Astrocyte (in vitro differentiated cells and primary cell): Measurements from ENCODE around the gene NDOR1.

ENCODE experiments used
- CTCF ChIP-seq: IDR thresholded peaks from 2 replicates; pipeline ENCODE4 v1.5.1; 2011; ENCODE audit warnings: low read depth, mild to moderate bottlenecking, inconsistent platforms, low read length, moderate library complexity; ENCODE audit not compliant: insufficient read depth
- EZH2 ChIP-seq: IDR thresholded peaks from 2 replicates; pipeline ENCODE4 v1.6.1; 2012; ENCODE audit warnings: mild to moderate bottlenecking, low read length, inconsistent platforms; ENCODE audit not compliant: insufficient read depth

GRCh38 chr9:137247916-137248175, 42.3 kb downstream of the NDOR1 start:
- TF ChIP-seq CTCF (no peak), EZH2 (no peak)
